Stimulated activated naive CD4-positive, alpha-beta T cell treated with Interleukin-2 at 50 U/mL for 16 hours (primary cell): ENCODE results near the gene HDAC4.

Source experiments
- DNase-seq: peaks from one replicate; lab custom pipeline; 2025; lab: John Stamatoyannopoulos, UW

The HDAC4 gene

GRCh38 chr2:239234191-239235175 lies 166.3 kb downstream of the HDAC4 start:
- DNase-seq: peak; percentile 14

- DNase-seq: no peak
Observed at GRCh38 chr2:239233576-239233975, 167.2 kb downstream of the HDAC4 start.

- DNase-seq: no peak
Observed at GRCh38 chr2:239232195-239232578, 168.6 kb downstream of the HDAC4 start.

GRCh38 chr2:239231231-239232194 lies 169.3 kb downstream of the HDAC4 start:
- no peak for DNase-seq

- no peak for DNase-seq
Observed at GRCh38 chr2:239230318-239231052, 170.3 kb downstream of the HDAC4 start.

- DNase-seq: no peak
Observed at GRCh38 chr2:239229545-239230279, 171.1 kb downstream of the HDAC4 start.

- DNase-seq: no peak
Observed at GRCh38 chr2:239227661-239228371, 173.0 kb downstream of the HDAC4 start.

GRCh38 chr2:239226677-239227581 lies 173.9 kb downstream of the HDAC4 start:
- no peak for DNase-seq

- DNase-seq: no peak
Observed at GRCh38 chr2:239225871-239226561, 174.8 kb downstream of the HDAC4 start.

- DNase-seq: no peak
Observed at GRCh38 chr2:239225371-239225851, 175.4 kb downstream of the HDAC4 start.

- DNase-seq: no peak
Observed at GRCh38 chr2:239224955-239225354, 175.9 kb downstream of the HDAC4 start.

- no peak for DNase-seq
Observed at GRCh38 chr2:239224199-239224570, 176.6 kb downstream of the HDAC4 start.

- no peak for DNase-seq
Observed at GRCh38 chr2:239223310-239224198, 177.3 kb downstream of the HDAC4 start.

GRCh38 chr2:239222706-239223309 lies 178.0 kb downstream of the HDAC4 start:
- no peak for DNase-seq

- DNase-seq: no peak
Observed at GRCh38 chr2:239222312-239222660, 178.5 kb downstream of the HDAC4 start.

GRCh38 chr2:239220981-239221396 lies 179.8 kb downstream of the HDAC4 start:
- DNase-seq: no peak

GRCh38 chr2:239220341-239220740 lies 180.5 kb downstream of the HDAC4 start:
- DNase-seq: no peak
